SU-DHL-6 (cell line): Measurements from ENCODE around the gene KLHL29.

ENCODE experiments used
- H2AFZ ChIP-seq: fragments of 200-600 bp; sonication (generic); 2 replicates; pipeline ENCODE4 v1.6.1; 2014; ENCODE audit warnings: low read depth, mild to moderate bottlenecking, moderate library complexity, mixed read lengths, antibody characterized with exemption, low read length; ENCODE audit not compliant: severe bottlenecking
- H3F3A ChIP-seq: fragments of 200-600 bp; shearing (Covaris generic); 2 replicates; pipeline ENCODE4 v1.6.0; 2016; ENCODE audit warnings: antibody characterized with exemption, mild to moderate bottlenecking; ENCODE audit not compliant: insufficient read depth
- H3K27ac ChIP-seq: fragments of 200-600 bp; sonication (generic); 2 replicates; pipeline ENCODE4 v1.5.1; 2016; ENCODE audit warnings: low read depth, mild to moderate bottlenecking, low read length, moderate library complexity, mixed read lengths
- H3K27me3 ChIP-seq: fragments of 200-600 bp; sonication (generic), shearing (Covaris generic); 2 replicates; pipeline ENCODE4 v1.6.0; 2014; ENCODE audit warnings: mild to moderate bottlenecking, low read length
- H3K36me3 ChIP-seq: fragments of 200-600 bp; sonication (generic); 2 replicates; pipeline ENCODE4 v1.6.1; 2014; ENCODE audit warnings: mild to moderate bottlenecking, low read length, mixed read lengths
- H3K4me2 ChIP-seq: fragments of 300-600, 200-600 bp; shearing (Covaris generic), sonication (generic); 2 replicates; pipeline ENCODE4 v1.6.0; 2014; ENCODE audit warnings: low read length, low read depth, mild to moderate bottlenecking; ENCODE audit not compliant: poor library complexity, severe bottlenecking
- H3K4me3 ChIP-seq: fragments of 200-600 bp; sonication (generic); 2 replicates; pipeline ENCODE4 v1.5.1; 2014; ENCODE audit warnings: antibody characterized with exemption, low read length, mild to moderate bottlenecking, mixed read lengths; ENCODE audit not compliant: insufficient read depth, poor library complexity, severe bottlenecking
- H3K79me2 ChIP-seq: fragments of 200-600 bp; sonication (generic); 2 replicates; pipeline ENCODE4 v1.6.1; 2014; ENCODE audit warnings: mild to moderate bottlenecking, low read length, moderate library complexity; ENCODE audit not compliant: insufficient read depth
- H3K9ac ChIP-seq: fragments of 200-600 bp; sonication (generic); 2 replicates; pipeline ENCODE4 v1.7.0; 2014; ENCODE audit warnings: mild to moderate bottlenecking, low read length
- H3K9me2 ChIP-seq: fragments of 200-600 bp; sonication (generic); replicated peaks from 2 replicates; pipeline ENCODE4 v1.6.1; 2014; ENCODE audit warnings: low read length; ENCODE audit not compliant: insufficient read depth
- H3K9me3 ChIP-seq: fragments of 200-600 bp; sonication (generic); 2 replicates; pipeline ENCODE4 v1.6.1; 2014; ENCODE audit warnings: low read length, mixed read lengths; ENCODE audit not compliant: insufficient read depth
- H4K20me1 ChIP-seq: fragments of 200-600 bp; sonication (generic); 2 replicates; pipeline ENCODE4 v1.6.1; 2014; ENCODE audit warnings: low read depth, mild to moderate bottlenecking, antibody characterized with exemption, low read length, moderate library complexity, mixed read lengths
- CTCF ChIP-seq: fragments of 200-600 bp; sonication (generic); IDR thresholded peaks from one replicate; pipeline ENCODE4 v1.5.1; 2017; ENCODE audit warnings: antibody characterized with exemption, mild to moderate bottlenecking, low read length, moderate library complexity; ENCODE audit not compliant: insufficient read depth, poor library complexity, severe bottlenecking
- EZH2phosphoT487 ChIP-seq: fragments of 200-600 bp; sonication (generic), shearing (Covaris generic); conservative IDR thresholded peaks from 2 replicates; pipeline ENCODE4 v1.6.1; 2018; ENCODE audit warnings: mild to moderate bottlenecking, antibody characterized with exemption, low read length, moderate library complexity, mixed read lengths

KLHL29 gene

GRCh38 chr2:23708771-23709170 lies 323.8 kb downstream of the KLHL29 start:
- Histone ChIP-seq H3K27ac (no peak overlapping the region), H3K9me2 (no peaks in the 10 kb centered on the region), H3K4me3 (no peak overlapping the region), H3K4me2 (no peak overlapping the region), H3K9me3 (no peaks in the 10 kb centered on the region), H4K20me1 (no peaks in the 10 kb centered on the region), H2AFZ (no peak overlapping the region), H3K36me3 (no peaks in the 10 kb centered on the region), H3F3A (no peaks in the 10 kb centered on the region), H3K27me3 (no peaks in the 10 kb centered on the region), H3K9ac (no peak overlapping the region), H3K79me2 (no peaks in the 10 kb centered on the region)
- TF ChIP-seq CTCF (no peak), EZH2phosphoT487 (no peak)

GRCh38 chr2:23709311-23709710 lies 324.3 kb downstream of the KLHL29 start:
- H3K9me3 ChIP-seq: no peaks in the 10 kb centered on the region
- H3K27ac ChIP-seq: no peak overlapping the region
- H4K20me1 ChIP-seq: no peaks in the 10 kb centered on the region
- H3K9me2 ChIP-seq: no peaks in the 10 kb centered on the region
- no peaks in the 10 kb centered on the region for H3K36me3 ChIP-seq
- no peak overlapping the region for H3K9ac ChIP-seq
- H3K27me3 ChIP-seq: no peaks in the 10 kb centered on the region
- H3K4me2 ChIP-seq: no peak overlapping the region
- no peak overlapping the region for H2AFZ ChIP-seq
- H3K4me3 ChIP-seq: no peak overlapping the region
- TF ChIP-seq EZH2phosphoT487 (no peak), CTCF (no peak)
- H3F3A ChIP-seq: no peaks in the 10 kb centered on the region
- H3K79me2 ChIP-seq: no peaks in the 10 kb centered on the region

- no peak overlapping the region for H3K4me3 ChIP-seq
- H3K36me3 ChIP-seq: no peaks in the 10 kb centered on the region
- H3K9me3 ChIP-seq: no peaks in the 10 kb centered on the region
- H4K20me1 ChIP-seq: no peaks in the 10 kb centered on the region
- no peak overlapping the region for H3K9ac ChIP-seq
- H3K27me3 ChIP-seq: no peaks in the 10 kb centered on the region
- H3K9me2 ChIP-seq: no peaks in the 10 kb centered on the region
- no peaks in the 10 kb centered on the region for H3F3A ChIP-seq
- no peak overlapping the region for H3K27ac ChIP-seq
- no peaks in the 10 kb centered on the region for H3K79me2 ChIP-seq
- TF ChIP-seq CTCF (no peak), EZH2phosphoT487 (no peak)
- no peak overlapping the region for H2AFZ ChIP-seq
- H3K4me2 ChIP-seq: no peak overlapping the region
Observed at GRCh38 chr2:23711979-23712755, 327.2 kb downstream of the KLHL29 start.
